Gastrocnemius medialis (tissue), 4 donors: ENCODE data around the gene MAP3K5. TPM values are rescaled to one million over a fixed set of nuclear protein-coding genes. Genes with fewer than 3 reads are reported as not detected.
A peak's percentile ranks its signal among the peaks of the same experiment; 100 is the strongest.

Experiments
- ATAC-seq, 2 donors: fragments of 150-250 bp; one replicate each; pipeline ENCODE4 v1.9.1; 2016
- DNase-seq, 2 donors: peaks; one replicate each; pipeline ENCODE4 v3.0.0-alpha.2; 2019
- H3K27ac ChIP-seq, 4 donors: fragments of 200-600 bp; sonication (generic); 1 replicate in 1 of 4; 2 replicates in 3 of 4; pipeline ENCODE4 v1.5.1; 2016 to 2018; ENCODE audit warnings: mild to moderate bottlenecking in 2 of 4, moderate library complexity in 1 of 4
- H3K27me3 ChIP-seq, 3 donors: fragments of 200-600 bp; sonication (generic) in 2 of 3; 1 replicate in 1 of 3; 2 replicates in 2 of 3; pipeline versions ENCODE4 v1.5.1 to v1.6.0; 2016 to 2019; ENCODE audit warnings: mild to moderate bottlenecking in 1 of 3, moderate library complexity in 1 of 3
- H3K36me3 ChIP-seq, 2 donors: fragments of 200-600 bp; sonication (generic) in 1 of 2; one replicate each; pipeline ENCODE4 v1.5.1; 2017 to 2018
- H3K4me1 ChIP-seq, 2 donors: fragments of 200-600 bp; sonication (generic) in 1 of 2; one replicate each; pipeline ENCODE4 v1.5.1; 2016 to 2017; ENCODE audit warnings: mild to moderate bottlenecking in 2 of 2
- H3K4me3 ChIP-seq, 4 donors: fragments of 200-600 bp; sonication (generic) in 3 of 4; 1 replicate in 1 of 4; 2 replicates in 3 of 4; pipeline ENCODE4 v1.5.1; 2016 to 2019; ENCODE audit warnings: mild to moderate bottlenecking in 2 of 4
- H3K9me3 ChIP-seq, 3 donors: fragments of 200-600 bp; sonication (generic) in 2 of 3; 1 replicate in 1 of 3; 2 replicates in 2 of 3; pipeline ENCODE4 v1.5.1; 2016 to 2019
- CTCF ChIP-seq, 5 experiments: fragments of 450-650 bp in 3 of 5; fragments of 200-600 bp in 2 of 5; sonication (generic) in 2 of 5; IDR thresholded peaks in 4 of 5; conservative IDR thresholded peaks in 1 of 5; 1 replicate in 4 of 5; 2 replicates in 1 of 5; pipeline ENCODE4 v1.5.1; 2016 to 2019; ENCODE audit warnings: antibody characterized with exemption in 5 of 5, mild to moderate bottlenecking in 3 of 5, moderate library complexity in 3 of 5
- POLR2A ChIP-seq, 2 donors: fragments of 450-650 bp; IDR thresholded peaks; one replicate each; pipeline ENCODE4 v1.6.1; 2017; ENCODE audit warnings: antibody characterized with exemption in 2 of 2, mild to moderate bottlenecking in 2 of 2, moderate library complexity in 2 of 2
- in situ Hi-C, 4 donors: fragments of 200-750 bp; cut with MboI; loops; one replicate each; pipeline versions ENCODE4 v1.15.0 to v1.8.0; 2017; ENCODE audit warnings: low sequenced_read_pairs in 4 of 4
- intact Hi-C: fragments of 100-400 bp; cut with DNase I; formaldehyde crosslinking; loops from one replicate; pipeline ENCODE4 v1.15.1; 2023; ENCODE audit warnings: low total_unique reads
- total RNA-seq, 4 donors: library from RNA; depleted of rRNA; stranded (reverse); fragments of >200 nt; gene quantifications; one replicate each; pipeline versions ENCODE4 v1.1.0 to v1.2.3, GENCODE V29; 2016

Gene MAP3K5
- total RNA-seq, 4 donors from 2014 or later = 2.9 to 46.9 (median 4.9) TPM

GRCh38 chr6:136552054-136552453 is 240.2 kb downstream of the MAP3K5 start:
- no peaks in the 10 kb centered on the region for H3K36me3 ChIP-seq
- intact Hi-C loops = no loop called here
- H3K27ac ChIP-seq = no peak overlapping the region
- TF ChIP-seq CTCF (IDR thresholded peaks at IDR 0.05 in 4 of 5, conservative IDR thresholded peaks at IDR 0.05 in 1 of 5) = no peak
- TF ChIP-seq POLR2A (IDR thresholded peaks at IDR 0.05) = no peak
- H3K4me1 ChIP-seq = peaks cover 0 to 11% of the 10 kb centered on the region in 2 donors
- H3K9me3 ChIP-seq = no peaks in the 10 kb centered on the region
- DNase-seq (no peak), ATAC-seq (no peak)
- peaks cover 45 to 53% (median 48%) of the 10 kb centered on the region in 3 donors for H3K27me3 ChIP-seq
- no peak overlapping the region for H3K4me3 ChIP-seq
- in situ Hi-C loops = no loop called here

- no peaks in the 10 kb centered on the region for H3K9me3 ChIP-seq
- ATAC-seq (no peak), DNase-seq (no peak)
- TF ChIP-seq CTCF (IDR thresholded peaks at IDR 0.05 in 4 of 5, conservative IDR thresholded peaks at IDR 0.05 in 1 of 5) (no peak), POLR2A (IDR thresholded peaks at IDR 0.05) (no peak)
- in situ Hi-C loops (no loop called here), intact Hi-C loops (no loop called here)
- H3K27me3 ChIP-seq = peaks cover 48 to 54% (median 50%) of the 10 kb centered on the region in 3 donors
- no peak overlapping the region for H3K27ac ChIP-seq
- H3K36me3 ChIP-seq = no peaks in the 10 kb centered on the region
- H3K4me1 ChIP-seq = peaks cover 0 to 11% of the 10 kb centered on the region in 2 donors
- peak overlapping the region in 1 of 4 donors; percentile 58 for H3K4me3 ChIP-seq
These were observed 241.2 kb downstream of the MAP3K5 start for GRCh38 chr6:136551103-136551502.

DNA sequence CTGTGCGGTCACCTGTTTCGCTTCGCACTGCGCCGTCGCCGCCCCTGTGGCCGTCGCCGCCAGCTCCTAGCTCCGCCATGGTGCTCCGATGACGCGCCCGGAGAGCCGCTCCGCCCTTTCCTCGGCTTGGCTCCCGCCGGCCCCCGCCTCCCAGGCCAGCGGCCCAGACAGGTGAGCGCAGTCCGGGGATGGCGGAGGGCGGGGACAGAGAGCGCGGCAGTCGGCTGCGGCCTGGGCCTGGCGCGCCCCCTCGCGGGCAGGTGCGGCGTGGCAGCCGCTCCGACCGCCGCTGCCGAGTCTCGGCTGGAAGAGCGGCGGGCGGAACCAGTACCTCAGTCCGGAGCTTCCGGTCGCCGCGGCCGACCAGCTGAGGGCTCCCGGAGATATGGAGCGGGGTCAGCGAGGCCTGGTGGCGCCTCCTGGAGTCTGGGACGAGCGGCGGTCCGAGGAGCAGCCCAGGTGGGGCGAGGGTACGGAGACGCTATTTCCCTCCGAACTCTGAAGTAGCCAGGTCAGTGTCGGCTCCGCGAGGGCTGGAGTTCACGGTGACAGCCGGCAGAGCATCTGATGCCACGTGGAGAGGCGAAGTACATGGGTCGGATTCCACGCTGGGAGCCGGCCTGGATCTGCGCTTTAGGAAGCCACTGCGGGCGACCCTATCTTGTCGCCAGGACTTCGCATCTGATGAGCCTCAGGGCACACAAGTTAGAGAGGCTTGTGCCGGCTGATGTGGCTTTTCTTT is 241.8 kb downstream of the MAP3K5 start, which contains the start of gene MAP7:
MAP7 (minus strand) TSS at position 93 of the 742 bp plus-strand sequence; CDS start at position 79, 14 bp downstream.
- Histone ChIP-seq H3K27ac (no peak within 1 kb of the TSS), H3K27me3 (peaks cover 48 to 60% (median 50%) of the 10 kb centered on the region in 3 donors), H3K9me3 (no peaks in the 10 kb centered on the region), H3K4me3 (peak within 1 kb of the TSS; percentile 56 to 69 (median 62)), H3K36me3 (no peaks in the 10 kb centered on the region), H3K4me1 (peaks cover 0 to 11% of the 10 kb centered on the region in 2 donors)
- no peak for DNase-seq
- in situ Hi-C loops = no loop called here
- TF ChIP-seq CTCF (IDR thresholded peaks at IDR 0.05 in 4 of 5, conservative IDR thresholded peaks at IDR 0.05 in 1 of 5) (peak; percentile 34 to 81 (median 61)), POLR2A (IDR thresholded peaks at IDR 0.05) (no peak)
- ATAC-seq = peak; percentile 39 to 47
- intact Hi-C loops = no loop called here

DNA sequence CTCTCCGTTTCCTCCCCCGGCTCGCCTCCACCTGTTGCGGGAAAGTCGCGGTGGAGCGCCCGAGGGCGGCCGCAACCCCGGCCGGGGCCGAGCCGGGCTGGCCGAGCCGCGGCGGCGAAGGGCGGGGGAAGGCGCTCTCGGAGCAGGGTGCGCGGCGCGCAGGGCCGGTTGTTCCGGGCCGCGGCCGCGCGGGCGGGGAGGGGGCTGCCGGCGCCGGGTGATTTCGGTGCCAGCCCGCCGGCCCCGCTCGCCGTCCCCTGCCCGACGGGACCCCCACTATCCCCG is 242.3 kb downstream of the MAP3K5 start:
- peak; percentile 33 to 44 for ATAC-seq
- no peak for TF ChIP-seq CTCF (IDR thresholded peaks at IDR 0.05 in 4 of 5, conservative IDR thresholded peaks at IDR 0.05 in 1 of 5)
- no peak for TF ChIP-seq POLR2A (IDR thresholded peaks at IDR 0.05)
- H3K4me3 ChIP-seq = peak overlapping the region; percentile 56 to 69 (median 62)
- H3K27ac ChIP-seq = no peak overlapping the region
- no peaks in the 10 kb centered on the region for H3K9me3 ChIP-seq
- DNase-seq = no peak
- H3K36me3 ChIP-seq = no peaks in the 10 kb centered on the region
- intact Hi-C loops (no loop called here), in situ Hi-C loops (no loop called here)
- peaks cover 48 to 60% (median 50%) of the 10 kb centered on the region in 3 donors for H3K27me3 ChIP-seq
- H3K4me1 ChIP-seq = peaks cover 0 to 11% of the 10 kb centered on the region in 2 donors
